Caco-2 (cell line): ENCODE results near the gene DCLRE1C. TPM values are rescaled to one million over a fixed set of nuclear protein-coding genes. Genes with fewer than 3 reads are reported as not detected.
A peak's percentile ranks its signal among the peaks of the same experiment; 100 is the strongest.

Source experiments
- BruUV-seq: library from RNA; stranded (reverse); fragments of 400-500 nt; replicated peaks from 2 replicates; lab custom pipeline; 2021; lab: Mats Ljungman, UMichigan
- CTCF ChIA-PET: fragments of 300-600 bp; sonication (Branson Sonifier 250); formaldehyde crosslinking; loops from one replicate; lab custom pipeline; 2022; ENCODE audit warnings: antibody characterized with exemption; lab: Charles Lee
- POLR2A ChIA-PET: fragments of 300-600 bp; sonication (Branson Sonifier 250); formaldehyde crosslinking; loops from one replicate; lab custom pipeline; 2022; ENCODE audit warnings: antibody characterized with exemption; lab: Charles Lee
- DNase-seq, 2 experiments: peaks; one replicate each; pipeline versions ENCODE4 v3.0.0 to v3.0.0-alpha.2; 2020 to 2022
- H3K27me3 ChIP-seq: replicated peaks from 2 replicates; pipeline ENCODE4 v1.6.0; 2011; ENCODE audit warnings: low read length; ENCODE audit not compliant: control insufficient read depth, insufficient read depth
- H3K36me3 ChIP-seq: 2 replicates; pipeline ENCODE4 v1.5.1; 2011; ENCODE audit warnings: low read length; ENCODE audit not compliant: control insufficient read depth, insufficient read depth
- H3K4me1 ChIP-seq: fragments of 250-450 bp; sonication (Bioruptor Pico); 2 replicates; pipeline ENCODE4 v1.5.1; 2020; ENCODE audit warnings: mild to moderate bottlenecking
- H3K4me3 ChIP-seq: 2 replicates; pipeline ENCODE4 v1.5.1; 2011; ENCODE audit warnings: low read depth, mild to moderate bottlenecking, control low read depth, low read length
- H3K9me3 ChIP-seq: fragments of 250-450 bp; sonication (Bioruptor Pico); 2 replicates; pipeline ENCODE4 v1.5.1; 2020; ENCODE audit warnings: mild to moderate bottlenecking, moderate library complexity
- H3K27ac Mint-ChIP-seq: one replicate; pipeline ENCODE4 v1.8.0; 2022; ENCODE audit warnings: mixed read lengths; ENCODE audit not compliant: unreplicated experiment
- H3K27me3 Mint-ChIP-seq: one replicate; pipeline ENCODE4 v1.8.0; 2022; ENCODE audit warnings: mixed read lengths; ENCODE audit not compliant: insufficient read depth, unreplicated experiment
- H3K36me3 Mint-ChIP-seq: one replicate; pipeline ENCODE4 v1.8.0; 2022; ENCODE audit warnings: mild to moderate bottlenecking, mixed read lengths; ENCODE audit not compliant: insufficient read depth, unreplicated experiment
- H3K4me1 Mint-ChIP-seq: one replicate; pipeline ENCODE4 v1.8.0; 2022; ENCODE audit warnings: low read depth, mixed read lengths; ENCODE audit not compliant: unreplicated experiment
- H3K4me3 Mint-ChIP-seq: one replicate; pipeline ENCODE4 v1.8.0; 2022; ENCODE audit warnings: mild to moderate bottlenecking, moderate library complexity, mixed read lengths; ENCODE audit not compliant: unreplicated experiment
- H3K9me3 Mint-ChIP-seq: one replicate; pipeline ENCODE4 v1.8.0; 2022; ENCODE audit warnings: mixed read lengths; ENCODE audit not compliant: unreplicated experiment
- intact Hi-C: fragments of 100-400 bp; cut with micrococcal nuclease; formaldehyde crosslinking; loops from one replicate; pipeline ENCODE4 v1.10.0; 2022; ENCODE audit not compliant: unreplicated experiment
- total RNA-seq: library from RNA; stranded (reverse); gene quantifications from 2 replicates; pipeline ENCODE4 v1.2.3, GENCODE V29; 2022
- TF ChIP-seq, protein P1 (sequence below), 2 experiments: fragments of 200-600 bp in 1 of 2; IDR thresholded peaks; 1 replicate in 1 of 2; 2 replicates in 1 of 2; pipeline versions ENCODE4 v1.5.1 to v1.8.0; 2011 to 2022; ENCODE audit warnings: antibody characterized with exemption in 1 of 2, control low read depth in 1 of 2, inconsistent platforms in 1 of 2, low read depth in 1 of 2, low read length in 1 of 2, mild to moderate bottlenecking in 1 of 2, moderate library complexity in 1 of 2; ENCODE audit not compliant: insufficient read depth in 1 of 2, severe bottlenecking in 1 of 2, unreplicated experiment in 1 of 2

The DCLRE1C gene
- total RNA-seq, 1 experiment from 2014 or later, result 23.7 TPM

DNA sequence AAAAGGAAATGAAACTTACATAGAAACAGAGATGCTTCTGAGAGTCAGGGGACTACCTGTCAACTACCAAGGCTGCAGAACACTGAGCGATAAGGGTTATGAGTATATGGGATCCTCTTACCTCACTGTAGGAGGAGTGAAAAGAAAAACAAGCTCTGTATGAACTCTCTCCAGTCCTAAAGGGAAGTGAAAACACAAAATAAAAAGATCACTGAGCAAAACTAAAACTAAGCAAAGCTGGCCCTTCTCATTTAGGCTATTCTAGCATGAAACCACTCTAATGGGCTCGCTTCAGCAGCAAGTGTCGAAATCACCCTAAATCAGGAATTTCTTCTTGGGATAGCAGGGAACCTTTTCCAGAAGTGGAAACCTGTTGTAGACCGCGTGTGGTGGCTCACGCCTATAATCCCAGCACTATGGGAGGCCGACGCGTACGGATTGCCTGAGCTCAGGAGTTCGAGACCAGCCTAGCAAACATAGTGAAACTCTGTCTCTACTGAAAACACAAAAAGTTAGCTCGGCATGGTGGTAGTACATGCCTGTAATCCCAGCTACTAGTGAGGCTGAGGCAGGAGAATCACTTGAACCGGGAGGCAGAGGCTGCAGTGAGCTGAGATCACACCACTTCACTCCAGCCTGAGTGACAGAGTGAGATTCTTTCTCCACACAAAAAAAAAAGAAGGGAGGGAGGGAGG lies 27.0 kb downstream of the DCLRE1C start:
- ChIA-PET CTCF (interaction anchor here (0.5 kb wide), 1 partner anchor 55 kb away, joined by 3 read pairs; no protein-coding TSS in a partner anchor), POLR2A (no interaction called here)
- Mint-ChIP-seq H3K4me1 (peaks cover 14% of the 10 kb centered on the region), H3K36me3 (peaks cover 93% of the 10 kb centered on the region), H3K27me3 (no peaks in the 10 kb centered on the region), H3K9me3 (no peaks in the 10 kb centered on the region), H3K4me3 (no peak overlapping the region), H3K27ac (peak overlapping the region; percentile 71)
- H3K9me3 ChIP-seq, result no peaks in the 10 kb centered on the region
- DNase-seq, result no peak
- BruUV-seq, result no TSS peak
- H3K36me3 ChIP-seq, result peaks cover 4% of the 10 kb centered on the region
- H3K27me3 ChIP-seq, result no peaks in the 10 kb centered on the region
- intact Hi-C loops, result loop anchor here (1.0 kb wide), 1 partner anchor 179 kb away; no protein-coding TSS in a partner anchor
- TF ChIP-seq, protein P1, sequence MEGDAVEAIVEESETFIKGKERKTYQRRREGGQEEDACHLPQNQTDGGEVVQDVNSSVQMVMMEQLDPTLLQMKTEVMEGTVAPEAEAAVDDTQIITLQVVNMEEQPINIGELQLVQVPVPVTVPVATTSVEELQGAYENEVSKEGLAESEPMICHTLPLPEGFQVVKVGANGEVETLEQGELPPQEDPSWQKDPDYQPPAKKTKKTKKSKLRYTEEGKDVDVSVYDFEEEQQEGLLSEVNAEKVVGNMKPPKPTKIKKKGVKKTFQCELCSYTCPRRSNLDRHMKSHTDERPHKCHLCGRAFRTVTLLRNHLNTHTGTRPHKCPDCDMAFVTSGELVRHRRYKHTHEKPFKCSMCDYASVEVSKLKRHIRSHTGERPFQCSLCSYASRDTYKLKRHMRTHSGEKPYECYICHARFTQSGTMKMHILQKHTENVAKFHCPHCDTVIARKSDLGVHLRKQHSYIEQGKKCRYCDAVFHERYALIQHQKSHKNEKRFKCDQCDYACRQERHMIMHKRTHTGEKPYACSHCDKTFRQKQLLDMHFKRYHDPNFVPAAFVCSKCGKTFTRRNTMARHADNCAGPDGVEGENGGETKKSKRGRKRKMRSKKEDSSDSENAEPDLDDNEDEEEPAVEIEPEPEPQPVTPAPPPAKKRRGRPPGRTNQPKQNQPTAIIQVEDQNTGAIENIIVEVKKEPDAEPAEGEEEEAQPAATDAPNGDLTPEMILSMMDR (IDR thresholded peaks at IDR 0.05; ENCODE audit: insufficient read depth in 1 of 2, low read depth in 1 of 2, low read length in 1 of 2, severe bottlenecking in 1 of 2, unreplicated experiment in 1 of 2), result no peak
- H3K4me3 ChIP-seq, result no peak overlapping the region
- peaks cover 8% of the 10 kb centered on the region; the same call in 1 of the 2 replicates for H3K4me1 ChIP-seq

DNA sequence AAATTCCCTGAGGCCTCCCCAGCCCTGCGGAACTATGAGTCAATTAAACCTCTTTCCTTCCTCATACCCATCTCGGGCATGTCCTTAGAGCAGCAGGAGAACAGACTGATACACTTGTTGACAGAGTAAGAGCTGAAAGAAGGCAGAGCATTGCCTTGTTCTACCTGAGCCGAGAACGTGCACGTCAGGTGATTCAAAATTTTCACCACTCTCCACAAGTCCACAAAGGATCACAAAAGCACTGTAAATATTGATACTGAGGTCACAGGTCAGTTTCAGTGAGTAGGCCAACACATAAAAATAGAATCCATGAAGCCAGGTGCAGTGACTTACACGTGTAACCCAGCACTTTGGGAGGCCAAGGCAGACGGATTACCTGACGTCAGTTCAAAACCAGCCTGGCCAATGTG lies 27.8 kb downstream of the DCLRE1C start:
- H3K4me3 Mint-ChIP-seq, result no peak overlapping the region
- POLR2A ChIA-PET, result no interaction called here
- H3K4me1 Mint-ChIP-seq, result peaks cover 14% of the 10 kb centered on the region

DNA sequence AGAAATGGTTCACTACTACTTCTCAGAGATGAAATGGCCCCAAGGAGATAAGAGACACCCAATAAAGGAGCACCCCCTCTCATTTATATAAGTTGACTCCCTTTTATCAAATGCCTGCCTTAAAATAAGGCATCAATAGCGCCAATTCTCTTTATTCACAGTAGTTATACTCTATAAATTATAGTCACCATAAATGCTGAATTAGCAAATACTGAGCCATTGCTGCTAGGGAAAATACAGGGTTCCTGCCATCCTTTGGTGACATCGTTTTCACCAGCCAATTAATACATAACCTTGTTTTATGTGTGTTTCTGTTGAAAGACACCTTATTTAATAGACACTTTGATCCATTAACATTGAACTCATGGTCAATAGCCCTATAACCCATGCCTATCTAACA lies 28.6 kb downstream of the DCLRE1C start:
- POLR2A ChIA-PET, result no interaction called here
- BruUV-seq, result no TSS peak
- Mint-ChIP-seq H3K27me3 (no peaks in the 10 kb centered on the region), H3K4me3 (no peak overlapping the region), H3K36me3 (peaks cover 93% of the 10 kb centered on the region), H3K4me1 (peaks cover 14% of the 10 kb centered on the region), H3K27ac (no peak overlapping the region), H3K9me3 (no peaks in the 10 kb centered on the region)
- DNase-seq, result no peak
- intact Hi-C loops, result no loop called here
- Histone ChIP-seq H3K4me3 (no peak overlapping the region), H3K27me3 (no peaks in the 10 kb centered on the region), H3K36me3 (peaks cover 10% of the 10 kb centered on the region), H3K9me3 (no peaks in the 10 kb centered on the region), H3K4me1 (peaks cover 8% of the 10 kb centered on the region; the same call in 1 of the 2 replicates)
- CTCF ChIA-PET, result no interaction called here
- TF ChIP-seq, protein P1 (IDR thresholded peaks at IDR 0.05; ENCODE audit: insufficient read depth in 1 of 2, low read depth in 1 of 2, low read length in 1 of 2, severe bottlenecking in 1 of 2, unreplicated experiment in 1 of 2), result no peak

More for the DNA sequence above, 27.8 kb downstream of the DCLRE1C start:
- TF ChIP-seq, protein P1 (IDR thresholded peaks at IDR 0.05; ENCODE audit: insufficient read depth in 1 of 2, low read depth in 1 of 2, low read length in 1 of 2, severe bottlenecking in 1 of 2, unreplicated experiment in 1 of 2), result no peak
- Histone ChIP-seq H3K4me3 (no peak overlapping the region), H3K36me3 (peaks cover 10% of the 10 kb centered on the region), H3K27me3 (no peaks in the 10 kb centered on the region), H3K9me3 (no peaks in the 10 kb centered on the region), H3K4me1 (peaks cover 8% of the 10 kb centered on the region; the same call in 1 of the 2 replicates)
- intact Hi-C loops, result loop anchor here (1.0 kb wide), 1 partner anchor 180 kb away; no protein-coding TSS in a partner anchor
- Mint-ChIP-seq H3K9me3 (no peaks in the 10 kb centered on the region), H3K27ac (peak overlapping the region; percentile 71), H3K27me3 (no peaks in the 10 kb centered on the region), H3K36me3 (peaks cover 93% of the 10 kb centered on the region)
- DNase-seq, result peak; percentile 60 to 63
- CTCF ChIA-PET, result no interaction called here
- no TSS peak for BruUV-seq
